Tibial nerve (tissue), 4 donors: Measurements from ENCODE around the gene CFAP210.

Source experiments
- EP300 ChIP-seq, 2 donors: sonication (generic); formaldehyde crosslinking; IDR thresholded peaks; one replicate each; pipeline ENCODE4 v1.6.1; 2017; ENCODE audit warnings: antibody characterized with exemption in 2 of 2, mild to moderate bottlenecking in 1 of 2
- TF ChIP-seq, protein P1 (sequence below), 5 experiments: fragments of 200-600 bp in 3 of 5; fragments of 450-650 bp in 2 of 5; sonication (generic) in 3 of 5; IDR thresholded peaks; one replicate each; pipeline ENCODE4 v1.5.1; 2016 to 2019; ENCODE audit warnings: antibody characterized with exemption in 5 of 5, mild to moderate bottlenecking in 3 of 5, moderate library complexity in 2 of 5

DNA sequence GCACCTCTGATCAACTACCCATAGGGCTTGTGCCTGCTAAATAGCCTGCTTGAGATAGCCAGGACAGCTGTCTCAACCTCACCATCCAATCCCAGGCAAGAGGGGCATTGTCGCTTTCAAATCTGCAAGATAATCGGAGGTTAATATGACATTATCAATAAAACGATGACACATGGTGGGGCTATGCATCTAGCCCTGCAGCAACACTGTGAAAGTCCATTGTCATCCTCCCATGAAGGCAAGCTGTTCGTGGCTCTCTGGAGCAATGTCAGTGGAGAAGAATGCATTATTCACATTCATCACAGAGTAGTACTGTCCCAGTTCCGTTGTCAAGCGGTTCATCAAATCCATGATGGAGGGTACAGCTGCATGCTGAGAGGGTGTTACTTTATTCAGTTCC is 20.5 kb upstream of the CFAP210 start:
- TF ChIP-seq, protein P1, sequence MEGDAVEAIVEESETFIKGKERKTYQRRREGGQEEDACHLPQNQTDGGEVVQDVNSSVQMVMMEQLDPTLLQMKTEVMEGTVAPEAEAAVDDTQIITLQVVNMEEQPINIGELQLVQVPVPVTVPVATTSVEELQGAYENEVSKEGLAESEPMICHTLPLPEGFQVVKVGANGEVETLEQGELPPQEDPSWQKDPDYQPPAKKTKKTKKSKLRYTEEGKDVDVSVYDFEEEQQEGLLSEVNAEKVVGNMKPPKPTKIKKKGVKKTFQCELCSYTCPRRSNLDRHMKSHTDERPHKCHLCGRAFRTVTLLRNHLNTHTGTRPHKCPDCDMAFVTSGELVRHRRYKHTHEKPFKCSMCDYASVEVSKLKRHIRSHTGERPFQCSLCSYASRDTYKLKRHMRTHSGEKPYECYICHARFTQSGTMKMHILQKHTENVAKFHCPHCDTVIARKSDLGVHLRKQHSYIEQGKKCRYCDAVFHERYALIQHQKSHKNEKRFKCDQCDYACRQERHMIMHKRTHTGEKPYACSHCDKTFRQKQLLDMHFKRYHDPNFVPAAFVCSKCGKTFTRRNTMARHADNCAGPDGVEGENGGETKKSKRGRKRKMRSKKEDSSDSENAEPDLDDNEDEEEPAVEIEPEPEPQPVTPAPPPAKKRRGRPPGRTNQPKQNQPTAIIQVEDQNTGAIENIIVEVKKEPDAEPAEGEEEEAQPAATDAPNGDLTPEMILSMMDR (IDR thresholded peaks at IDR 0.05), result no peak
- TF ChIP-seq EP300 (IDR thresholded peaks at IDR 0.05), result no peak
